NCI-H1105 treated with DMSO at 0.1 percent for 48 hours (cell line): ENCODE results near the gene DOK7.
"Not testable (repeated sequence)": the region's sequence is repeated elsewhere in the genome, so short reads cannot be mapped to it uniquely, and the experiment has no call there.

ENCODE experiments used
- DNase-seq: peaks from one replicate; lab custom pipeline; 2025; lab: John Stamatoyannopoulos, UW

Gene DOK7

GRCh38 chr4:3502941-3503936 lies 40.1 kb downstream of the DOK7 start:
- no peak for DNase-seq

- no peak for DNase-seq
These were observed 42.1 kb downstream of the DOK7 start for GRCh38 chr4:3505231-3505630.

GRCh38 chr4:3508542-3508941 lies 45.4 kb downstream of the DOK7 start:
- no peak for DNase-seq

GRCh38 chr4:3510481-3510880 lies 47.4 kb downstream of the DOK7 start:
- no peak for DNase-seq

GRCh38 chr4:3511187-3511586 lies 48.1 kb downstream of the DOK7 start:
- no peak for DNase-seq

- not testable (repeated sequence) for DNase-seq
These were observed 48.5 kb downstream of the DOK7 start for GRCh38 chr4:3511601-3512000.

GRCh38 chr4:3512279-3512678 lies 49.2 kb downstream of the DOK7 start:
- DNase-seq = no peak

- DNase-seq = no peak
These were observed 49.6 kb downstream of the DOK7 start for GRCh38 chr4:3512719-3513118.

GRCh38 chr4:3513807-3514206 lies 50.7 kb downstream of the DOK7 start:
- DNase-seq = no peak

- no peak for DNase-seq
These were observed 51.2 kb downstream of the DOK7 start for GRCh38 chr4:3514221-3514780.

- DNase-seq = no peak
These were observed 51.8 kb downstream of the DOK7 start for GRCh38 chr4:3514806-3515501.

GRCh38 chr4:3515646-3516045 lies 52.5 kb downstream of the DOK7 start:
- DNase-seq = no peak

GRCh38 chr4:3516061-3516835 lies 53.1 kb downstream of the DOK7 start:
- no peak for DNase-seq

GRCh38 chr4:3516836-3517730 lies 54.0 kb downstream of the DOK7 start:
- no peak for DNase-seq

GRCh38 chr4:3517731-3518510 lies 54.8 kb downstream of the DOK7 start:
- no peak for DNase-seq

- no peak for DNase-seq
These were observed 55.4 kb downstream of the DOK7 start for GRCh38 chr4:3518511-3518880.

GRCh38 chr4:3518941-3519340 lies 55.8 kb downstream of the DOK7 start:
- DNase-seq = no peak

GRCh38 chr4:3519468-3520264 lies 56.6 kb downstream of the DOK7 start:
- no peak for DNase-seq

- no peak for DNase-seq
These were observed 57.2 kb downstream of the DOK7 start for GRCh38 chr4:3520276-3520675.
